HuH-7 (cell line): ENCODE measurements around the gene NKX1-2.

ENCODE experiments used
- DNase-seq: peaks from one replicate; pipeline ENCODE4 v3.0.0; 2011; ENCODE audit warnings: low spot score

Gene NKX1-2

GRCh38 chr10:124415210-124415609 is 34.6 kb downstream of the NKX1-2 start:
- DNase-seq = no peak

GRCh38 chr10:124414076-124414475 is 35.8 kb downstream of the NKX1-2 start:
- no peak for DNase-seq

GRCh38 chr10:124409696-124410095 is 40.1 kb downstream of the NKX1-2 start:
- DNase-seq = no peak

GRCh38 chr10:124408357-124408756 is 41.5 kb downstream of the NKX1-2 start:
- DNase-seq = no peak

- no peak for DNase-seq
These were observed 42.4 kb downstream of the NKX1-2 start for GRCh38 chr10:124407456-124407855.

GRCh38 chr10:124403548-124403947 is 46.3 kb downstream of the NKX1-2 start:
- DNase-seq = peak; percentile 48

GRCh38 chr10:124402273-124402672 is 47.6 kb downstream of the NKX1-2 start:
- DNase-seq = no peak

GRCh38 chr10:124401633-124402032 is 48.2 kb downstream of the NKX1-2 start:
- no peak for DNase-seq
